Stimulated activated CD4-positive, alpha-beta T cell treated with anti-CD3 and anti-CD28 coated beads, TNF-alpha, amount 100 ng/mL, for 4 hours (primary cell): Measurements from ENCODE around the gene RNF4.

Experiments used
- DNase-seq, 3 experiments: peaks; one replicate each; pipeline ENCODE4 v3.0.0-alpha.2; 2020; ENCODE audit warnings: low read depth in 3 of 3

Gene RNF4

GRCh38 chr4:2437475-2438215 lies 31.3 kb upstream of the RNF4 start:
- no peak for DNase-seq

- DNase-seq: no peak
Measured at GRCh38 chr4:2438822-2439718, 29.8 kb upstream of the RNF4 start.

GRCh38 chr4:2441393-2442174 lies 27.3 kb upstream of the RNF4 start:
- DNase-seq: peak; percentile 35 to 43 (median 43)

- DNase-seq: no peak
Measured at GRCh38 chr4:2442175-2442993, 26.5 kb upstream of the RNF4 start.

GRCh38 chr4:2443061-2443730 lies 25.7 kb upstream of the RNF4 start:
- DNase-seq: no peak

GRCh38 chr4:2443956-2444740 lies 24.8 kb upstream of the RNF4 start:
- DNase-seq: no peak

GRCh38 chr4:2445130-2445529 lies 23.8 kb upstream of the RNF4 start:
- no peak for DNase-seq

GRCh38 chr4:2445571-2445970 lies 23.3 kb upstream of the RNF4 start:
- no peak for DNase-seq

- DNase-seq: no peak
Measured at GRCh38 chr4:2446656-2447564, 22.0 kb upstream of the RNF4 start.

GRCh38 chr4:2448589-2448988 lies 20.3 kb upstream of the RNF4 start:
- DNase-seq: no peak

GRCh38 chr4:2449051-2449450 lies 19.9 kb upstream of the RNF4 start:
- DNase-seq: no peak

GRCh38 chr4:2449511-2450392 lies 19.2 kb upstream of the RNF4 start:
- DNase-seq: no peak

- DNase-seq: no peak
Measured at GRCh38 chr4:2450394-2451035, 18.4 kb upstream of the RNF4 start.

GRCh38 chr4:2451036-2451520 lies 17.8 kb upstream of the RNF4 start:
- no peak for DNase-seq

- no peak for DNase-seq
Measured at GRCh38 chr4:2451821-2452785, 16.8 kb upstream of the RNF4 start.
